ENCODE results near the gene NHLRC1.

Gene NHLRC1

GRCh38 chr6:18087396-18088165, 34.9 kb downstream of the NHLRC1 start:
- DNase-seq (ENCODE audit: low spot score) = no peak

GRCh38 chr6:18081025-18081668, 41.3 kb downstream of the NHLRC1 start:
- DNase-seq (ENCODE audit: low spot score) = peak; percentile 44

- no peak for DNase-seq (ENCODE audit: low spot score)
Observed at GRCh38 chr6:18080544-18080943, 41.9 kb downstream of the NHLRC1 start.

- no peak for DNase-seq (ENCODE audit: low spot score)
Observed at GRCh38 chr6:18078866-18079265, 43.6 kb downstream of the NHLRC1 start.

GRCh38 chr6:18076231-18076630, 46.2 kb downstream of the NHLRC1 start:
- no peak for DNase-seq (ENCODE audit: low spot score)

GRCh38 chr6:18072841-18073240, 49.6 kb downstream of the NHLRC1 start:
- DNase-seq (ENCODE audit: low spot score) = no peak

- DNase-seq (ENCODE audit: low spot score) = no peak
Observed at GRCh38 chr6:18070486-18070885, 52.0 kb downstream of the NHLRC1 start.

All from hepatic stellate cell (primary cell).